ENCODE measurements around the gene SRD5A1.

- TF ChIP-seq, protein P1, sequence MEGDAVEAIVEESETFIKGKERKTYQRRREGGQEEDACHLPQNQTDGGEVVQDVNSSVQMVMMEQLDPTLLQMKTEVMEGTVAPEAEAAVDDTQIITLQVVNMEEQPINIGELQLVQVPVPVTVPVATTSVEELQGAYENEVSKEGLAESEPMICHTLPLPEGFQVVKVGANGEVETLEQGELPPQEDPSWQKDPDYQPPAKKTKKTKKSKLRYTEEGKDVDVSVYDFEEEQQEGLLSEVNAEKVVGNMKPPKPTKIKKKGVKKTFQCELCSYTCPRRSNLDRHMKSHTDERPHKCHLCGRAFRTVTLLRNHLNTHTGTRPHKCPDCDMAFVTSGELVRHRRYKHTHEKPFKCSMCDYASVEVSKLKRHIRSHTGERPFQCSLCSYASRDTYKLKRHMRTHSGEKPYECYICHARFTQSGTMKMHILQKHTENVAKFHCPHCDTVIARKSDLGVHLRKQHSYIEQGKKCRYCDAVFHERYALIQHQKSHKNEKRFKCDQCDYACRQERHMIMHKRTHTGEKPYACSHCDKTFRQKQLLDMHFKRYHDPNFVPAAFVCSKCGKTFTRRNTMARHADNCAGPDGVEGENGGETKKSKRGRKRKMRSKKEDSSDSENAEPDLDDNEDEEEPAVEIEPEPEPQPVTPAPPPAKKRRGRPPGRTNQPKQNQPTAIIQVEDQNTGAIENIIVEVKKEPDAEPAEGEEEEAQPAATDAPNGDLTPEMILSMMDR (conservative IDR thresholded peaks at IDR 0.05; ENCODE audit: low read depth in 2 of 2): no peak
- TF ChIP-seq EZH2phosphoT487 (IDR thresholded peaks at IDR 0.05; ENCODE audit: unreplicated experiment): no peak
Observed at GRCh38 chr5:6585939-6586646, 47.1 kb upstream of the SRD5A1 start.
